ENCODE results near the gene P2RY6. TPM values are rescaled to one million over a fixed set of nuclear protein-coding genes. Genes with fewer than 3 reads are reported as not detected.

The P2RY6 gene
- total and polyA plus RNA-seq, 10 of the 15 experiments (the other 5 are each of a cell fraction or from before 2014, with no cell fraction given): 0.05 to 0.90 (median 0.22) TPM; not detected in 4

DNA sequence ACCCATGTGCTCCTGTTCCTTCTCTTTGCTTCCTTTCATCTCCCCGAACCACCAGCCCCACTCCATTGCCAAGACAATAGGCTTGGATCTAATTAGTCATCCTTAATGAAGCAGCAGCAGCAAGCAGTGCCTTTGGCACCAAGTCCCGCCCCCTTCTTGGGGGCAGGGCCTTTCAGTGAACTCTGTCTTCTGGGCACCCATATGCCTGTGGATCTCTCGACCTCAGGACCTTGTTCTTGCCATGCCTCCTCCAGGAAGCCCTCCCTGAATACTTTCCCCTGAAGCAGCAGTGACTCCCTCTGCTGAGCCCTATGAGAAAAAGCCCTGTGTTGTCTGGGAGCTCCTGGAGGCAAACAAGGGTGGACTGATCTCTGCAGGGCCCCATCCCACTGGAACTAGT, 68.0 kb downstream of the P2RY6 start:
- Histone ChIP-seq H3K79me2 (ENCODE audit: control insufficient read depth, insufficient read depth, low read length) (no peaks in the 10 kb centered on the region), H4K20me1 (ENCODE audit: control insufficient read depth, insufficient read depth) (no peaks in the 10 kb centered on the region), H3K9me3 (replicated peaks; ENCODE audit: control insufficient read depth, insufficient read depth, low read length) (no peaks in the 10 kb centered on the region), H3K4me3 (no peak overlapping the region), H3K36me3 (ENCODE audit: control insufficient read depth in 2 of 2, insufficient read depth in 2 of 2, low read length in 1 of 2) (peaks cover 0 to 2% of the 10 kb centered on the region in 2 experiments; a peak in 1 of 4 replicates), H3K4me2 (ENCODE audit: control insufficient read depth, insufficient read depth) (no peak overlapping the region), H3K4me1 (ENCODE audit: control insufficient read depth, insufficient read depth, low read length) (peaks cover 2% of the 10 kb centered on the region), H3K9ac (ENCODE audit: control insufficient read depth, insufficient read depth, low read length) (no peak overlapping the region), H2AFZ (ENCODE audit: control insufficient read depth, low read depth, low read length) (no peak overlapping the region), H3K27me3 (replicated peaks in 1 of 2; ENCODE audit: control insufficient read depth in 2 of 2, insufficient read depth in 2 of 2, low read length in 1 of 2) (no peaks in the 10 kb centered on the region), H3K27ac (ENCODE audit: control insufficient read depth, insufficient read depth) (no peak overlapping the region)
- in situ Hi-C loops (cut with MboI): no loop called here
- no TSS peak for BruUV-seq (replicated peaks)
- ChIA-PET POLR2A (no interaction called here), RAD21 (ENCODE audit: unreplicated experiment) (interaction anchor here (1.2 kb wide), 2 partner anchors 11 to 33 kb away, joined by 3 to 5 read pairs; no protein-coding TSS in a partner anchor), SMC1A (ENCODE audit: uncharacterized antibody, unreplicated experiment) (interaction anchor here (1.8 kb wide), 1 partner anchor 33 kb away, joined by 7 read pairs; no protein-coding TSS in a partner anchor), CTCF (interaction anchor here (2.6 to 9.3 kb wide), 2 partner anchors 11 to 45 kb away, joined by 12 to 326 read pairs; no protein-coding TSS in a partner anchor)
- no peak for FAIRE-seq
- WGBS (ENCODE audit: insufficient coverage, insufficient replicate concordance, low lambda C conversion rate, missing lambda C conversion rate): 36% methylated on average over 3 of the region's 3 CpGs
- ATAC-seq: no peak
- intact Hi-C loops (cut with micrococcal nuclease; ENCODE audit: unreplicated experiment): no loop called here
- no peak for DNase-seq (ENCODE audit: low read depth, low spot score)
- TF ChIP-seq SMARCA5 (IDR thresholded peaks at IDR 0.05) (no peak), EP300 (IDR thresholded peaks at IDR 0.05; ENCODE audit: borderline replicate concordance in 1 of 2, control insufficient read depth in 1 of 2, low read depth in 2 of 2, low read length in 2 of 2) (no peak), SUZ12 (IDR thresholded peaks at IDR 0.05; ENCODE audit: unreplicated experiment) (no peak), JUNB (IDR thresholded peaks at IDR 0.05) (no peak), RBBP5 (conservative IDR thresholded peaks at IDR 0.05) (no peak), POU2F2 (IDR thresholded peaks at IDR 0.05; ENCODE audit: borderline replicate concordance, low read depth, low read length) (no peak), CEBPB (IDR thresholded peaks at IDR 0.05; ENCODE audit: borderline replicate concordance in 1 of 2, low read depth in 2 of 2, low read length in 2 of 2) (no peak), ESRRA (IDR thresholded peaks at IDR 0.05; ENCODE audit: low read length) (no peak), RAD51 (IDR thresholded peaks at IDR 0.05) (no peak), CHD1 (IDR thresholded peaks at IDR 0.05; ENCODE audit: low read depth, low read length) (no peak), HDGF (IDR thresholded peaks at IDR 0.05) (no peak)
- TF ChIP-seq, protein P1, sequence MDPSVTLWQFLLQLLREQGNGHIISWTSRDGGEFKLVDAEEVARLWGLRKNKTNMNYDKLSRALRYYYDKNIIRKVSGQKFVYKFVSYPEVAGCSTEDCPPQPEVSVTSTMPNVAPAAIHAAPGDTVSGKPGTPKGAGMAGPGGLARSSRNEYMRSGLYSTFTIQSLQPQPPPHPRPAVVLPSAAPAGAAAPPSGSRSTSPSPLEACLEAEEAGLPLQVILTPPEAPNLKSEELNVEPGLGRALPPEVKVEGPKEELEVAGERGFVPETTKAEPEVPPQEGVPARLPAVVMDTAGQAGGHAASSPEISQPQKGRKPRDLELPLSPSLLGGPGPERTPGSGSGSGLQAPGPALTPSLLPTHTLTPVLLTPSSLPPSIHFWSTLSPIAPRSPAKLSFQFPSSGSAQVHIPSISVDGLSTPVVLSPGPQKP (IDR thresholded peaks at IDR 0.05; ENCODE audit: low read depth, low read length): no peak
- TF ChIP-seq, protein P2, sequence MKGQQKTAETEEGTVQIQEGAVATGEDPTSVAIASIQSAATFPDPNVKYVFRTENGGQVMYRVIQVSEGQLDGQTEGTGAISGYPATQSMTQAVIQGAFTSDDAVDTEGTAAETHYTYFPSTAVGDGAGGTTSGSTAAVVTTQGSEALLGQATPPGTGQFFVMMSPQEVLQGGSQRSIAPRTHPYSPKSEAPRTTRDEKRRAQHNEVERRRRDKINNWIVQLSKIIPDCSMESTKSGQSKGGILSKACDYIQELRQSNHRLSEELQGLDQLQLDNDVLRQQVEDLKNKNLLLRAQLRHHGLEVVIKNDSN (IDR thresholded peaks at IDR 0.05; ENCODE audit: borderline replicate concordance, extremely low read length, insufficient read depth, low read depth, low read length): no peak
- TF ChIP-seq, protein P3, sequence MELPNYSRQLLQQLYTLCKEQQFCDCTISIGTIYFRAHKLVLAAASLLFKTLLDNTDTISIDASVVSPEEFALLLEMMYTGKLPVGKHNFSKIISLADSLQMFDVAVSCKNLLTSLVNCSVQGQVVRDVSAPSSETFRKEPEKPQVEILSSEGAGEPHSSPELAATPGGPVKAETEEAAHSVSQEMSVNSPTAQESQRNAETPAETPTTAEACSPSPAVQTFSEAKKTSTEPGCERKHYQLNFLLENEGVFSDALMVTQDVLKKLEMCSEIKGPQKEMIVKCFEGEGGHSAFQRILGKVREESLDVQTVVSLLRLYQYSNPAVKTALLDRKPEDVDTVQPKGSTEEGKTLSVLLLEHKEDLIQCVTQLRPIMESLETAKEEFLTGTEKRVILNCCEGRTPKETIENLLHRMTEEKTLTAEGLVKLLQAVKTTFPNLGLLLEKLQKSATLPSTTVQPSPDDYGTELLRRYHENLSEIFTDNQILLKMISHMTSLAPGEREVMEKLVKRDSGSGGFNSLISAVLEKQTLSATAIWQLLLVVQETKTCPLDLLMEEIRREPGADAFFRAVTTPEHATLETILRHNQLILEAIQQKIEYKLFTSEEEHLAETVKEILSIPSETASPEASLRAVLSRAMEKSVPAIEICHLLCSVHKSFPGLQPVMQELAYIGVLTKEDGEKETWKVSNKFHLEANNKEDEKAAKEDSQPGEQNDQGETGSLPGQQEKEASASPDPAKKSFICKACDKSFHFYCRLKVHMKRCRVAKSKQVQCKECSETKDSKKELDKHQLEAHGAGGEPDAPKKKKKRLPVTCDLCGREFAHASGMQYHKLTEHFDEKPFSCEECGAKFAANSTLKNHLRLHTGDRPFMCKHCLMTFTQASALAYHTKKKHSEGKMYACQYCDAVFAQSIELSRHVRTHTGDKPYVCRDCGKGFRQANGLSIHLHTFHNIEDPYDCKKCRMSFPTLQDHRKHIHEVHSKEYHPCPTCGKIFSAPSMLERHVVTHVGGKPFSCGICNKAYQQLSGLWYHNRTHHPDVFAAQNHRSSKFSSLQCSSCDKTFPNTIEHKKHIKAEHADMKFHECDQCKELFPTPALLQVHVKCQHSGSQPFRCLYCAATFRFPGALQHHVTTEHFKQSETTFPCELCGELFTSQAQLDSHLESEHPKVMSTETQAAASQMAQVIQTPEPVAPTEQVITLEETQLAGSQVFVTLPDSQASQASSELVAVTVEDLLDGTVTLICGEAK (IDR thresholded peaks at IDR 0.05; ENCODE audit: borderline replicate concordance): no peak
